Measurements from ENCODE around the gene CNNM2.
"Not testable (repeated sequence)": the region's sequence is repeated elsewhere in the genome, so short reads cannot be mapped to it uniquely, and the experiment has no call there.

Gene CNNM2

DNA sequence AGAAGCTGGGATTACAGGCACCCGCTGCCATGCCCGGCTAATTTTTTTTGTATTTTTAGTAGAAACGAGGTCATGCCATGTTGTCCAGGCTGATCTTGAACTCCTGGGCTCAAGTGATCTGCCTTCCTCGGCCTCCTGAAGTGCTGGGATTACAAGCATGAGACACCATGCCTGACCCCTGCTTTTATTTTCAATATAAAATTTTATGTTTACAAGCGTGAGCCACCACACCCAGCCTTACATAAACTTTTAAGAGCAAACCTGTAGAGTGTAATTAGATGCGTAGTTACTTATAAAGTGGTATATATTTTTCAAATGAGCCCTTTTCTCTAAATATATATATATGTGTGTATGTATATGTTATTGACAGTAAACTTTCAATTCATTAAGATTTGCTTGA, 8.7 kb downstream of the CNNM2 start:
- no peak for DNase-seq (ENCODE audit: low read depth)

DNA sequence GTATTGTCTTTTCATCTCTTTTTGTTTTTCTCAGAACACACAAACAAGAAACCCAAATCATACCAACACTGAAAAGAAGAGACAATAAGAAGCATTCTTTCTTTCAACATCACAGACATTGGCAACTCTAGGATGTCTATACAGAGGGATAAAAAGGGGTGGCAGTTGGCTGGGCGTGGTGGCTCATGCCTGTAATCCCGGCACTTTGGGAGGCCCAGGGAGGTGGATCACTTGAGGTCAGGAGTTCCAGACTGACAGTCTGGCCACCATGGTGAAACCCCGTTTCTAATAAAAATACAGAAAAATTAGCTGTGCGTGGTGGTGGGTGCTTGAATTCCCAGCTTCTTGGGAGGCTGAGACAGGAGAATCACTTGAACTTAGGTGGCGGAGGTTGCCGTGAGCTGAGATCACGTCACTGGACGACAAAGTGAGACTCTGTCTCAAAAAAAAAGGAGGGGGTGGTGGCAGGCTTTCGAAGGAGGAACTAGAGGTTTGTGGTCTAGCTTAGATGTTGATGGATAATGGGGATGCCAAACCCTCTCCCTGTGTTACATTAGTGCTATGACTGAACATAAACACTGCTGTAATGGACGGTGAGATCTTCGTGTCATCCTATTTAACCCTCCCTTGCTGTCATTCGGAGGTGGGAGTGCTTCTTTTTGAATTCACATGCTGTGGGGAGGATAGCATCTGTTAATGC, 9.4 kb downstream of the CNNM2 start:
- no peak for DNase-seq (ENCODE audit: low read depth)

DNA sequence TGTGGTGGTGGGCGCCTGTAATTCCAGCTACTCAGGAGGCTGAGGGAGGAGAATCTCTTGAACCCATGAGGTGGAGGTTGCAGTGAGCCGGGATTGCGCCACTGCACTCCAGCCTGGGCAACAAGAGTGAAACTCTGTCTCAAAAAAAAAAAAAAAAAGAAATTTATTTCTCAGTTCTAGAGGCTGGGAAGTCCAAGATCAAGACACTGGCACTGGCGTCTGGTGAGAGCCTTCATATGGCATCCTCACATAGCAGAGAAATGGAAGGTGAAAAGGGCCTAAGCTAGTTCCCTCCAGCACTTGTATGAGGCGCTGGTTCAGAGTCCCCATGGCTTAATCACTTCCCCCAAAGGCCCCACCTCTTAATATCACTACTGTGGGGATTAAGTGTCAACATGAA, 10.3 kb downstream of the CNNM2 start:
- not testable (repeated sequence) for DNase-seq (ENCODE audit: low read depth)

DNA sequence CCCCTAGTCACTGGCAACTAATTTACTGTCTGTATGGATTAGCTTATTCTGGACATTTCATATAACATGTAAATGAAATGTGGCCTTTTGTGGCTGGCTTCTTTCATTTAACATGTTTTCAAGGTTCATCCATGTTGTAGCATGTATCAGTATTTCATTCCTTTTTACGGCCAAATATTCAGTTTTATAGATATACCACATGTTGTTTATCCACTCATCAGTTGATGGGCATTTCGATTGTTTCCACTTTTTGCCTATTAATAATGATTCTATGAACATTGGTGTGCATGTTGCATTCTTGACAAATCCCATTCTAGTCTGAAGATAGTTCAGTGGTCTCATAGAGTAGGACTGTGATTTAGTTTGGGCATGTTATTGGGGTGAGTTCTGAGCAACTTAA, 12.6 kb downstream of the CNNM2 start:
- DNase-seq (ENCODE audit: low read depth) = no peak

DNA sequence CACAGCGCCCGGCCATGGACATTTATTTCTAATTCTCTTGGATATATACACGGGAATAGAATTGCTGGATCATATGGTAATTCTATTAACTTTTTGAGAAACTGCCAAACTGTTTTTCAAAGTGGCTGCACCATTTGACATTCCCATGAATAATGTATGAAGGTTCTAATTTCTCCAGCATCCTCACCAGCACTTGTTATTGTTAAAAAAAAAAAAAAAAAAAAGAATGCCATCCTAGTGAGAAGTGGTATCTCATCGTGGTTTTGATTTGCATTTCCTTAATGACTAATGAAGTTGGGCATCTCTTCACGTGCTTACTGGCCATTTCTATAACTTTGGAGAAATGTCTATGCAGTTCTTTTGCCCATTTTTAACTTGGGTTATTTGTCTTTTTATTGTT, 13.5 kb downstream of the CNNM2 start:
- no peak for DNase-seq (ENCODE audit: low read depth)

DNA sequence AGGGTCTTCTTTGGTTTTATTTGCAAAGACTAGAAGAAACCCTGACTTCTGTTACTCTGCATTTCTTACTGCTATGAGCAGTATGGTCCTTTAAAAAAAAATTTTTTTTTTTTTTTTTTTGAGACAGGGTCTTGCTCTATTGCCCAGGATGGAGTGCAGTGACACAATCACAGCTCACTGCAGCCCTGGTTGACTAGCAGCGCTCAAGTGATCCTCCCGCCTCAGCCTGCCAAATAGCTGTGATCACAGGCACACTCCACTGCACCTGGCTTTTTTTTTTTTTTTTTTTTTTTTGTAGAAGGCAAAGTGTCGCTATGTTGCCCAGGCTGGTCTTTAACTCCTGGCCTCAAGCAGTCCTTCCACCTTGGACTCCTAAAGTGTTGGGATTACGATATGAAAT, 17.4 kb downstream of the CNNM2 start:
- DNase-seq (ENCODE audit: low read depth) = no peak

DNA sequence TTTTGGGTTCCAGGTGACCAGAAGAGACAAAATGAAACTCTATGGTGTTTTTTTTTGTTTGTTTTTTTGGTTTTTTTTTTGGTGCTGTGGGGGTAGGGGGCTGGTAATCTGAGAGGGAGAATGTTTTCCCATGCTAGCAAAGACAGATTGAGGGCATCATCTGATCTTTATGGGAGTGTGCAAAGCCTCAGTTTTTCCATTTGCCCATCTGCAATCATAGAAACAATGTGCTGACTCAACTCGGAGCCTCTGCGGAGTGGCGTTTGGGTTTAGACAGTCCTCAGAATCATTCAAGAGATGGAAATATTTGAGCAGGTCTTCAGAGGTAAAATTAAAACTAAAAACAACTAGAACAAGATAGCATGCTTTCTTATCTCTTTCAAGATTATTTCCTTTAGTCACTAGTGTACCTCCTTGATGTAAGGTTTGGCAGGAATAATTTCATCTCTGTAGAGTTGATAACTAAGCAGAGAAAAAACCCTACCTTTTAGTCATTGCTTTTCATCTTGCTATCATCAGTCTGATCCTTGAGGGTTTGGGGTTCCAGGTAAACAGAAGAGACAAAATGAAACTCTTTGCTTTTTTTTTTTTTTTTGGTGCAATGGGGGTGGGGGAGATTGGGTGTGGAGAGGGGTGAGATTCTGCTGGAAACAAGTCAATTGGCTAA, 18.0 kb downstream of the CNNM2 start:
- no peak for DNase-seq (ENCODE audit: low read depth)

DNA sequence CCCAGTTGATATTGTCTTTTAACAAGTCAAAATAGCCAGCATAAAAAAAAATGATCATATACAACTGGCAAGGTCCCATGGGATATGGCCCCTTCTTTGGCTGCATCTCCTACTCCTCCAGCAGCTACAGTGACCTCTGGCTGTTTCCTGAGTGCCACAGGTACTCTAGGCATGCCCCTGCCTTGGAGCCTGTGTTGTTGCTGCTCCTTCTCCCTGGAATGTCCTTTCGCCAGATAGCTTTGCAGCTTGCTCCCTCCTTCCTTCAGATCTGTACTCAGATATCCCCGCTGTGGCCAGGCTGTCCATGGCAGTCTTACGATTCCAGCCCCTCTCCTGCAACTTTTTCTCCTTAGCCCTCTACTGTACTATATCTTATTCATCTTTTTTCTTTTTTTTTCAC, 23.3 kb downstream of the CNNM2 start:
- DNase-seq (ENCODE audit: low read depth) = no peak

DNA sequence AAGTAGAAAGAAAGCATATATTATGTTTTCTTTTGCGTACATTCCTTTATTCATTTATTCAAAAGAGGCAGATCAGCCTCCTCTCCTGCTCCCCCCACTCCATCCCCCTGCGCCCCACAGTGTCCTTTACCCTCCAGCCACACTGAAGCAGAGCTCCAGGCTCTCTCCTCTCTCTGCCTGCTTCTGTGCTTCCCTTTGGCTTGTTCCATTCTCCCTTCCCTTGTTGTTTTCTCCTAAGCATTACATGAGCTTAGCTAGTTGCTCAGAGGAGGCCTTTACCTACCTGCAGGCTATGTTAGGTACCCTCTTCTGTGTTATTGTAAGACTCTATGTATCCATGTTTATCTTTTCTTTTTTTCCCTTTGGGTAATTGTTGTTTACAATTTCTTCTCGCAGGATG, 27.4 kb downstream of the CNNM2 start:
- DNase-seq (ENCODE audit: low read depth) = no peak

DNA sequence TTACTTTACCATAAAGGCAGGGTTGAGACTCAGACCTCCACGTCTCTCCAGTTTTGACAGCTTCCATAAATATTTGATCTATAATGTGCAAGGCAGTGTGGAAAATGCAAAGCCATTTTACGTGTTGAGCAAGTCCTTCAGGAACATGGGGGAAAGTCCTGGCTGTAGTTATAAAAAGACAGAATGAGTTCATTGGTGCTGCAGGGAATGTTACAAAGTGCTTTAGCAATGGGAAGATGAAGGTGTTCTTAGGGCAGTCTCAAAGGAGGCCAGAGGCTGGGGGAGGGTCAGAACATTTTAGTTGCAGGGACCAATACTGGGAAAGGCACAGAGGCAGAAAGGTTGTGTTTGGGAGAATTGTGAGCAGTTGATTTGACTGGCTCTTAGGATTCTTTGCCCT, 27.9 kb downstream of the CNNM2 start:
- no peak for DNase-seq (ENCODE audit: low read depth)

DNA sequence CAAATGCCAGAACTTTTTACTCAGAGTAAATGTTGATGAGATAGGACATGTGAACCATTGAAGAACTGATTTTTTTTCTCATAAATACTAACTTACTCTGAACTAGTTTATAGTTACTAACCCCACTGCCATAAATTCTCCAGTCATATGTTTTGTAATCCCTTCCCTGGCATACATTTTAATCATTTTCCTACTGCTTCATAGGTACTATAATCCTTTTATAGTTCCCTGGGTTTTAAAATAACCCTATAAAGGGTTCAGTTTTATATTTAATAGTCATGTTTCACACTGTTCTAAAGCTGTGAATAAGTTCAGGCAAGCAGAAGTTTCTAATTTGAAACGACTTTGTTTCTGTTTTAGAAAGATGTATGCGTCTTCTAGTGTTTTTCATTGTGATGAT, 28.9 kb downstream of the CNNM2 start:
- no peak for DNase-seq (ENCODE audit: low read depth)

DNA sequence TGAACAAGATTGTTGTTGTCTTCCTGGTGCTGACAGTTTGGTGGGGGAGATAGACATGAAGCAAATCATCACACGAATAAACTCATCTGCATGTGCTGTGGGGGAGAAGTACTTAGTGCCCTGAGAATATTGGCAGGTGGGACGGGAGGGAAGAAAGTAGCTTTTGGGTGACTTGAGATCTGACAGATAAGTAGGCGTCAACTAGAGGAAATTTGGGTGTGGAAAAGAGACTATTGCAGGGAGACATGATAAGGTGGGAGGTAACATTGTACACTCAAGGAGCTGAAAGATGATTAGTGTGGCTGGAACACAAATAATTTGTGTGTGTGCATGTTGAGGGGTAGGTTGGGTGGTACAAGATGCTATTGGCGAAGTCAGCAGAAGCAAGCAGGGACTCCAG, 30.1 kb downstream of the CNNM2 start:
- no peak for DNase-seq (ENCODE audit: low read depth)

DNA sequence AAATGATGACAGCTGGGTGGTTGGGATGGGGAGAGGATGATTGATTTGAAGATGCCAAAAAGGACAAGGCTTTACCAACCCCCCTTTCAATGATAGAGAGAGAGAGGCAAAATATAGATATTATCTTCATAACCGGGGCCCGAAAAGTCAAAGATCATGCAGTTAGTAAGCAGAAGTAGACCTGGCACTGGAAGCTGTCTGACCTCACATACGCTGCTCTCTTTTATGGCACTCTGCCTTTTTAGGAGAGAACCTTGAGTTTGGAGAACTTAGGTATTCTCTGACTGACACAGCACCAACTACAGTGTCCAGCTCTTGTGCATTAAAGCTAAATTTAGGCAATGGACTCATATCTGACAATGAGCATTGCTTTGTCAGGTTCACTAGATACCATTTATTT, 30.7 kb downstream of the CNNM2 start:
- no peak for DNase-seq (ENCODE audit: low read depth)

DNA sequence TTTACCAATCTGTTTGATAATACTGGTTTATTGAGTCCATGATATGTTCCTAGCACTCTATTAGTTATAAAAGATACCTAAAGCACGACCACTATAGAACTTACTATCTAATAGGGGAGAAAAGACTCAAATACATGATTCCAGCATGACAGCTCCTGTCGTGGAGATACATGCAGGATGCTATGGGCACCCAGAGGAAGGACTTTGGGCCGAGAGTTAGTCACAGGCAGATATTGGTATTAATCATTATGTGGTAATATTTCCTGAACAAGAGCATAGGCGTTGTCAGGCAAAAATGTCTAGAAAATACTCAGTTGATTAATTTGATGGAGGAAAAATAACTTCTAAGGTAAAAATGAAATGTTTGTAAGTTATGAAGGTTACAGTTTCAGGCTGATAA, 31.8 kb downstream of the CNNM2 start:
- DNase-seq (ENCODE audit: low read depth) = no peak

DNA sequence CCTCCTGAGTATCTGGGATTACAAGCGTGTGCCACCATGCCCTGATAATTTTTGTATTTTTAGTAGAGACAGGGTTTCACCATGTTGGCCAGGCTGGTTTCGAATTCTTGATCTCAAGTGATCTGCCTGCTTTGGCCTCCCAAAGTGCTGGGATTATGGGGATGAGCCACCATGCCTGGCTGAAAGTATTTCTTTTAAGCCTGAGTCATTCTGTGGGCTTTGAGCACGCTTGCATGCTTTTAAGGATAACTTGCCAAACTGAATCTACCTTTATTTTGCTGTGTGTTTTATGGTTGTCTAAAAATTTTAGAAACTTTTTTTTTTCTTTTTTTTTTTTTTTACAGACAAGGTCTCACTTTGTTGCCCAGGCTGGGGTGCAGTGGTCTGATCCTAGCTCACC, 33.2 kb downstream of the CNNM2 start:
- no peak for DNase-seq (ENCODE audit: low read depth)

DNA sequence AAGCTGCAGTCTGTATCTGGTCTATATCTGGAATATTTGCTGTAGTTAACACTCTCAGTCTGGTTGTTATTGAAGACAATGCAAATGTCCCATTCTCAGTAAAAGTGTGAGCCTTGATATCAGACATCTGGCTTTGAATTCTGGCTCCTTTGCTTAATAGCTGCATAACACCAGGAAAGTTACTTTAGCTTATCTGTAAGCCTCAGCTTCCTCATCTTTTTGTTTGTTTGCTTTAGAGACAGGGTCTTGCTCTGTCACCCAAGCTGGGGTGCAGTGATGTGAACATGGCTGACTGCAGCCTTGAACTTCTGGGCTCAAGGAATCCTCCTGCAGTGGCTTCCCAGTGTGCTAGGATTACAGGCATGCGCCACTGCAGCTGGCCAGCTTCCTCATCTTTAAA, 41.3 kb downstream of the CNNM2 start:
- DNase-seq (ENCODE audit: low read depth) = no peak

DNA sequence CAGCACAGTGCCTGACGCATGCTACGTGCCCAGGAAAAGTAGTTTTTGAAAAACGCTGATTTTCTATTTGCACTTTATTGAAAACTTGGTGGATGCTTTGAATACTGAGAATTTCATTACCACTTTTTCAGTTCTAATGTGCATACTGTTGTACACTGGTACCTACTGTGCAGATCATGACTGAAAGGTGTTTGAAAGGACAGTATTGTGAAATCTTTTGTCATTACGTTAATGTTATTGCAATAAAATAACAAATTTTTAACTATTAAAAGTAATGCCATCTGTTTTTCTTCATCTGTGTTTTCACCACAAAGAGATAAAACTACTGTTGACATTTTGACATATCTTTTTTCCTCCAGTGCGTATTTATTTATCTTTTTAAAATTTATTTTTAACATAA, 42.1 kb downstream of the CNNM2 start:
- no peak for DNase-seq (ENCODE audit: low read depth)

DNA sequence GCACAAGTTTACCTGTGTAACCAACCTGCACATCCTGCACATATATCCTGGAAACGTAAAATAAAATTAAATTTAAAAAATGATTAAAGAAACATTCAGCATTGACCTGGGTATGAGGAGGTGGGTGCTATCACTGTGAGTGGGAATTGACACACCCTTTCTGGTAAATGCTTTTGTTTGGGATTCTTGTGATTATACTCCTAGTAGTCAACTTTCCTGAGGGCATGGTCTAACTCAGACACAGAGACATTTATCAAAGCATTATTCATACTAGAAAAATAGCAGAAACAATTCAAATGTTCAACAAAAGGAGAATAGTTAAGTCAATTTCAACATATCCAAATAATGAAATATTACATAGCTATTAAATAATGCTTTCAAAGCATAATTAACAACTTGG, 44.2 kb downstream of the CNNM2 start:
- no peak for DNase-seq (ENCODE audit: low read depth)

DNA sequence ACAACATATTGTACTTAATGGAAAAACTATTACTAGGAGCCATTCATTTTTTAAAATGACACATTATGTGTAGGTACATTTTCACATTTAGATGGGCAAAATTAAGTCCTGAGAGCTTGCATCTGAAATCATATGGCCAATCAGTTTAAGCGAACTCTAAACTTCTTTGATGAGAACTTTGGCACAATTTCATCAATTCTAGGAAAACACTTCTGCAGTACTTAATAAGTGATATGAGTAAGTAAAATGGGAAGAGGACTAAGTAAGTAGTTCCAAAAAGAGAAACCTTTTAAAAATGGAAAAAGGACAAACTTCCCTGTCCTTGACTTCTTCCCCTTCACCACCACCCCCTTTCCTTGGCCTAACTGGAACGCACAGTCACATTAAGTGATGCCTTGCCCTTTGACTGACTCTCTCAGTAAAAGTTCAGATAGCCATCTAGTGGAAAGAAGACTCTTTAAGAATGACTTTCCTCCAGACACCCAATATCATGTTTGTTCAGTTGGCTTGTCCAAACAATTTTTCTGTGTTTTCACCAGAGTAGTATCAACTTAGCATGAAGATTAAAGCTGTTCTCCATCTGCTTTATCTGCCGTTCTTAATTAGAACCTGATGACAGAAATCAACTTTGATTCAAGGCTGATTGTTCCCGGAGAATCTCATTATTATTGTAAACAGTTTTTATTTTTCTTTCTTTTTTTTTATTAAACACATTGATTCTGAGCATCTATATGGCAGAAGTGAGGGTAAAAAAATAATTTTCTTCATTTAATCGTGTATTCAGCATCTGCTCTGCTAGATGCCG, 45.1 kb downstream of the CNNM2 start:
- no peak for DNase-seq (ENCODE audit: low read depth)

DNA sequence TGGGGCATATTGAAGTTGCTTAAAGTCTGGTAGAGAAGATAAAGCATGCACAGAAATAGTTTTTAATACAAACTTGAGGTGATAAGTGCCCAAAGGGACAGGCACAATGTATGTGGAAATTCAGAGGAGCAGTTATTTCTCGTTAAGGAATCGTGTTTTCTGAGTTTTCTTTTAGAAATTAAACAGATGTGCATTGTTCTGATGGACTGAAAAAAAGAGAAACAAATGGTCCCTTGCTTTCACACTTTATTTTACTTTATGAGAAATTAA, 45.6 kb downstream of the CNNM2 start:
- DNase-seq (ENCODE audit: low read depth) = no peak

DNA sequence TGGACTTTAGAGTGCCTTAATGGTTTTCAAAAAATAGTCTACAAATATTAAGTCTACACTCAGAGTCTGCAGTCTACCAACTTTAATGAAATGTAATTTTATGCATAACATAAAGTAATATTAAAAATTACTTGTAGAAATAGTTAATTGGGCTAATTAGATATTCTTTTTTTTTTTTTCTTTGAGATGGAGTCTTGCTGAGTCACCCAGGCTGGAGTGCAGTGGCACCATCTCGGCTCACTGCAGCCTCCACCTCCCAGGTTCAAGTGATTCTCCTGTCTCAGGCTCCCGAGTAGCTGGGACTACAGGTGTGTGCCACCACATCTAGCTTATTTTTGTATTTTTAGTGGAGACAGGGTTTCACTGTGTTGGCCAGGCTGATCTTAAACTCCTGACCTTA, 46.0 kb downstream of the CNNM2 start:
- not testable (repeated sequence) for DNase-seq (ENCODE audit: low read depth)

DNA sequence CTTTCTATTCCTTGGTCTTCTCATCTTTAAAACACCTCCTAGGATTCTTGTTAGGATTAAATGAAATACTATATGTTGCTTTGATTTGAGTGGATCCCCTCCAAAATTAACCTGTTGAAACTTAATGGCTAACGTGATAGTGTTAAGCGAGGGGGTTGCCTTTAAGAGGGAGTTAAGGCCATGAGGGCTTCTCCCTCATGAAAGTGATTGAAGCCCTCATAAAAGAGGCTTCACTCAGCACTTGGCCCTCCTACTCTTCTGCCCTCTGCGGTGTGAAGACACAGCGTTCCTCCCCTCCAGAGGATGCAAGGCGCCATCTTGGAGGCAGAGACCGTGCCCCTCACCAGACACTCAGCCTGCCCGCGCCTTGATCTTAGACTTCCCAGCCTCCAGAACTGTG, 46.6 kb downstream of the CNNM2 start:
- DNase-seq (ENCODE audit: low read depth) = no peak

DNA sequence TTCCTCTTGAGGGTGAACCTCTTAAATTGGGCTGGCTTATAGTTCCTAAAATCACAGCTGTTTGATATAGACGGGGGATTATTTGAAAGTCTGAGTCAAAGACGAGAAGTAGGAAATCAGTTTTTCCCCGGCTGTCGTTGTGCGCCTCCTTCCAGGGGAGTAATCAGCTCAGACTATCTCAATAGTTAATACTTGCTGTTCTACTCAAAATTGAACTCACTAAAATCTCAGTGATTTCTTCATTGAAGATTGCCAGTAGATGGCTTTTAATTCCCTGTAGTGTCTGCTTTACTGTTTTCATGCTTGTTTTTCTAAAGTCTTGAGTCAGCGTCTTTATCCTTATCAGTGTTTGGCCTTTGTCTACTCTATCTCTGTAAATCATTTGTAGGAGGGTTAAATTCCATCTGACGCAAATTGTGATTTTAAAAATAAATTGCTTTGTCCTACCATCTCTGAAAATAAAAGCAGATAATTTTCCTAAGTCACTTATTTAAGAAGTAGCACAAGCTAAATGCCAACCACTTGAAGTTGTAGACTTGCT, 47.3 kb downstream of the CNNM2 start:
- no peak for DNase-seq (ENCODE audit: low read depth)

Measured in stimulated activated CD8-positive, alpha-beta memory T cell treated with anti-CD3 and anti-CD28 coated beads, Interleukin-12 subunit alpha, Interleukin-12 subunit beta, amount 100 ng/mL, for 1 hour (primary cell).